GM12892 (cell line): ENCODE results near the gene TSR2.
"Not testable (repeated sequence)": the region's sequence is repeated elsewhere in the genome, so short reads cannot be mapped to it uniquely, and the experiment has no call there.

Source experiments
- DNase-seq: peaks from one replicate; pipeline ENCODE4 v3.0.0; 2011; ENCODE audit not compliant: insufficient read length
- FAIRE-seq: peaks from 2 replicates; lab custom pipeline; 2011; peaks lifted over from hg19 to GRCh38; lab: Jason Lieb, UNC
- POLR2A ChIP-seq: IDR thresholded peaks from 2 replicates; pipeline ENCODE4 v1.6.1; 2011; ENCODE audit warnings: low read depth, low read length, control low read depth
- POLR2AphosphoS5 ChIP-seq: IDR thresholded peaks from 2 replicates; pipeline ENCODE4 v1.6.1; 2011; ENCODE audit warnings: low read depth, low read length, control low read depth
- TAF1 ChIP-seq: IDR thresholded peaks from 2 replicates; pipeline ENCODE4 v1.6.1; 2011; ENCODE audit warnings: low read depth, mild to moderate bottlenecking, control low read depth, low read length, borderline replicate concordance

The TSR2 gene

DNA sequence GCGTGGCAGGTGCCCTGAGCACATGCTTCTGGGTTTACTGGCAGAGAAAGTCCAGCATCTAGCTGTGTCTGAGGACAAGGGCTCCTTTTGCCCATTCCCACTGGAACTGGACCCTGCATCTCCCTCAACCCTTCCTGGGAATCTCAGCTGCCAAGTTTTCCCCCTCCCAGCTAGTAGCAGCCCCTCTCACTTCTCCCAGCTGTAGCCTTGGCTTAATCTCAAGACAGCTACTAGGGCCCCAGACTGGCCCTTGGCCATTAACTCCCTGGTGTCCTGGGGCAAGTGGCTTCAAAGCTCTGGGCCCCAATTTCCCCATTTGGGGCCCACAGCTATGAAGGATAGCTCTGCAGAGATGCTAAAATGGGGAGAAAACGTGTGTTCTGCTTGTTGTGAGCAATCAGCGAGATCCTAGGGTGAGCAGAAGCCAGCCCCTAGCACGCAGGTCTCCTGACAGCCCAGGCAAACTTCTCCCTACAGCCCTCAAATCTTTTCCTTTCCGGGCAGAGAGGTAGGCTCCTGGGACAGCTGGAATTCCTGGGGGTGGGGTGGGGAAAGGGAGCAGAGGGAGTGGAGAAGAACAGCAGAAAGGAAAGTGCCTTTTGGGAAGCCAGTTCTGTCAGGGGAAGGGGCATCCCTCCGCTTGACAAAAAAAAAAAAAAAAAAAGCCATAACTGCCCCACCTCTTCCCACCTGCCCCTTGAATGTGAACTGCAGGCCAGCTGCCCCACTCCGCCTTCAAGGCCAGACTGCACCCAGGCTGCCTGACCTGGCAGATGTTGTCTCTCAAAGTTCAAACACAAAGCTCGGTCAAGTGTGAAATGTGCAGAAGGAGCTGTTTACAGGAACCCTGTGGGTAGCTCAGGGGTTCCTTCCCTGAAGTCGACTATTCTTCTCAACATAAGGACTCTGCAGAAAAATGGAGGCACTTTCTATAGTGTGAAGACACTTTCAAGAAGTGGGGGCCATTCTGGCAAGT lies 39.2 kb downstream of the TSR2 start:
- TF ChIP-seq POLR2AphosphoS5 (no peak), POLR2A (no peak), TAF1 (no peak)
- no peak for FAIRE-seq
- DNase-seq: no peak

DNA sequence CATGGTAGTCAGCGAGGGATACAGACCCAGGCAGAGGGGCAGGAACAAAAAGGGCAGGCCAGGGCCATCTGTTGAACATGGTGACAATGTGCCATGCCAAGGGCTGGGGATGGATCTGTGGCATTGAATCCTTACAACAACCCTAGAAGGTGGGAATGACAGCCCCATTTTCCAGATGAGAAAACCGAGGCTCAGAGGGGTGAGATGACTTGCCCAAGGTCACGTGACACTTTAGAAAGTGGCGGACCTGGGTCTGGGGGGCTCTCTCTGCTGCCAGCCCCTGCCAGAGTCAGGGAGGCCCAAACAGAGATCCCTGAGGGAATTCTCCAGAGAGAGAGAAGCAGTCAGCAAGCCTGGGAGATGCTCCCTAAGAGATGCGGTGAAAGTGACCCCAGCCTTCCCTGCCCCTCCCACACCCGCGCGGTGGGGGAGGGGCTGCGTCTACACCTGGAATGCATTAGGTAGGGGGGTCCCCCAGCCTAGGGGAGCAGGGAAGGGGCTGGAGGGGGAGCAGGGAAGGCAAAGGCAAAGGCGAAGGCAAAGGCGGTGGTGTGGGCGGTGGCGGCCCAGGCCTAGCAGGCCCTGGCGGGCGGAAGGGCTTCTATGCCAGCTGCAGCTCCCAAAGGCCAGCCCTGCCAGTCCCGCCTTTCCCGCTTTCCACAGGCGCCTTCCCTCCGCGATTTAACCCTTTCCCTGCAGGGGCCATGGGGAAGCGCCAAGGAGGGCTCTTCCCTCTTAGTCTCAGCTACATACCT lies 42.8 kb downstream of the TSR2 start:
- DNase-seq: no peak
- no peak for TF ChIP-seq POLR2A
- no peak for TF ChIP-seq POLR2AphosphoS5
- no peak for FAIRE-seq

DNA sequence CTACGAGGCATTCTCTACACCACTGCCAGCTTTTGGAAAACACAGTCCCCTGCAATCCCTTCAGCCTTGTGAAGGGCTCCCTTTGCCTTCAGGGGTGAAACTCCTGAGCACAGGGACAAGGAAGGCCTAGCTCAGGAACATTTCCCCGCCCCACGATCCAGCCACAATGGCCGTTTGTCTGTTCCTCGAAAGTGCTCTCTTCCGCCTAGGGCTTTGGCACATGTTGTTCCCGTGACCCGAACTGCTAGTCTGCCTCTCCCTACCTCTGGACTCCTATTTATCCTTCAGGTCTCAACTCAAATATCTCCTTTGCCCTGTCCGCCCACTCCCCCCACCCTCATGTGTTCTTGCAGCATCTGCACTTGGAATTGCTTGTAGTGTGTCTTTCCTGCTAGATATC lies 43.7 kb downstream of the TSR2 start:
- TF ChIP-seq TAF1: no peak
- TF ChIP-seq POLR2AphosphoS5: no peak
- TF ChIP-seq POLR2A: no peak
- DNase-seq (no peak), FAIRE-seq (no peak)

DNA sequence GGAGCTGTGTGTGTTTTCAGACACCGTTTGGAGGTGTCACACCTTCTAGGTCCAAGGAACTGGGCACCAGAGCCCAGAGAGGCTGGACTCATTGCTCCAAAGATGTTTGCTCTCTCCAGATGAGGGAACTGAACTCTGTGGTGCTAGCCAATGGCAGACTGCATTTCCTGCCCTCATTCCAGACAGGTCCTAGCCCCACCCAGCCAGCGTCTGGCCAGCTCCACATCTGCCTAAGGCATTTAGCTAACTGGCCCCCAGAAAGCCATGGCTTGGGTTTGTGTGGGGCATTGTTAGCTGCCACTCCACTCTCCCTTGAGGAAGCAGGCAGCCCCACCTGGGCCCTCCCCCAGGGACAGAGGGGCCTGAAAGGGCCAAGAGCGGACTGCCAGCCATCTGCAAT lies 44.5 kb downstream of the TSR2 start:
- TF ChIP-seq TAF1: no peak
- TF ChIP-seq POLR2AphosphoS5: no peak
- TF ChIP-seq POLR2A: no peak
- DNase-seq (no peak), FAIRE-seq (no peak)

DNA sequence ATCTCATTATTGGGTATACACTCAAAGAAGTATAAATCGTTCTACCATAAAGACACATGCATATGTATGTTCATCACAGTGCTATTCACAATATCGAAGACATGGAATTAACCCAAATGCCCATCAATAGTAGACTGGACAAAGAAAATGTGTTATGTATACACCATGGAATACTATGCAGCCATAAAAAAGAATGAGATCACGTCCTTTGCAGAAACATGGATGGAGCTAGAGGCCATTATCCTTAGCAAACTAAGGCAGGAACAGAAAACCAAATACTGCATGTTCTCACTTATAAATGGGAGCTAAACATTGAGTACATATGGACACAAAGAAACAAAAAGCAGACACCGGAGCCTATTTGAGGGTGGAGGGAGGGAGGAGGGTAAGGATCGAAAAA lies 49.6 kb downstream of the TSR2 start:
- not testable (repeated sequence) for DNase-seq, FAIRE-seq

DNA sequence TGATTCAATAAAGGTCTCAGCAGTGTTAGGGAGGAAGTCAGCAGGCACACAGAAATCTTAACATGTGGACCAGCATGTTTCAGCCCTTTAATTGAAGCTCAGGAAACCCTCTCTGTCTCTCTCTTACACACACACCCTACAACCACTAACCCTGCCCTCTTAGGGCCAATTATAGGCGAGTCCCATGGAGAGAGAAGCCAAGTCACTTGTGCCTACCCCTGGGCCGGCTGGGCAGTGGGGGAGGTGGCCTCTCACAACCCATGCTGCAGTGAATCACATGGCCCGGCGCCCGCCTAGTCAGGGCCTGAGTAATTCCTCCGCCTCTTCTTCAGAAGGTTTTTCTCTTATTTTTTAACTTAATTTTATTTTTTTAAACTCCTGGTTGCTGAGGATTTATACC lies 52.1 kb downstream of the TSR2 start:
- DNase-seq (no peak), FAIRE-seq (no peak)
- TF ChIP-seq POLR2AphosphoS5 (no peak), POLR2A (no peak), TAF1 (no peak)

DNA sequence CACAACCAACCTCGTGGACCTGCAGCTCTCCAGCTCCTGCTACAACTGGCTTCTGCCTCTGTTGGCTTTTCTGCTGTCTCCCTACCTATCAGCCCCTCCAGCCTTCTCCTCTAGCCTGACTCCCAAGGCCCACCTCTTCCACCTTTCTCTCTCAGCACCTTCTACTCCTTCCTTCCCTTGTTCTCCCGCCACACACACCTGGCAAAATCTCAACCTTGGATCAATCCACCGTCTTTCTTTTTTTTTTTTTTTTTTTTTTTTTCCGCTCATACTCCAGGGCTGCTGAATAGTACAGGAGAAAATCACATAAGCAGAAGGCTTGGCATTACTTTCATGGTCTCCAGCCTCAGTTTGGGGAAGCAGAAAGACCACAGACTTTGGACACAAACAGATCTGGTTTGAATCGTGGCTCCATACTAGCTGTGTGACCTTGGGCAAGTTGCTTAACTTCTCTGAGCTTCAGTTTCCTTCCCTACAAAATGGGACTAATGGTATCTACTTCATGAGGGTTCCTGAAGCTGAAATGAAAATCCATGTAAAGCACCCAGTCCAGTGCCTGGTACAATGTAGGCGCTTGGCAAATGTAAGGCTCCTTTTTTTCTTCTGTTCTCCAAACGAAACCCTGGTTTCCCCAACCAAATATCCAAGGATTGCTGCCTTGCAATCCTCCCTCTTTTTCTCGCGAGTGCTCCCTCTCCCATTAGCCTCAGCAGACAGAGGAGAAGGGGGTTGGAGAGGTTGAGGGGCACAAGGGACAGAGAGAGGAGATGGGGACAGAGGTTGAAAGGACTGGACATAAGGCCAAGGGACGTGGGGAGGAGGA lies 54.2 kb downstream of the TSR2 start:
- FAIRE-seq: no peak
- TF ChIP-seq TAF1: no peak
- TF ChIP-seq POLR2A: no peak
- DNase-seq: no peak
